Stimulated activated CD4-positive, alpha-beta T cell treated with anti-CD3 and anti-CD28 coated beads, Interleukin-1b, Interleukin-23, amount 100 ng/mL, for 24 hours (primary cell): ENCODE data around the gene PXDN.
"Not testable (repeated sequence)": the region's sequence is repeated elsewhere in the genome, so short reads cannot be mapped to it uniquely, and the experiment has no call there.

Experiments used
- DNase-seq, 4 experiments: peaks; one replicate each; pipeline ENCODE4 v3.0.0-alpha.2; 2020; ENCODE audit warnings: low read depth in 4 of 4, low spot score in 1 of 4

Gene PXDN

GRCh38 chr2:1777781-1778180 lies 33.5 kb upstream of the PXDN start:
- DNase-seq, result no peak

- DNase-seq, result no peak
Measured at GRCh38 chr2:1777156-1777555, 32.8 kb upstream of the PXDN start.

- no peak for DNase-seq
Measured at GRCh38 chr2:1775511-1776035, 31.3 kb upstream of the PXDN start.

GRCh38 chr2:1774929-1775328 lies 30.6 kb upstream of the PXDN start:
- DNase-seq, result no peak

GRCh38 chr2:1773883-1774282 lies 29.6 kb upstream of the PXDN start:
- DNase-seq, result no peak

- no peak for DNase-seq
Measured at GRCh38 chr2:1772471-1773267, 28.4 kb upstream of the PXDN start.

DNA sequence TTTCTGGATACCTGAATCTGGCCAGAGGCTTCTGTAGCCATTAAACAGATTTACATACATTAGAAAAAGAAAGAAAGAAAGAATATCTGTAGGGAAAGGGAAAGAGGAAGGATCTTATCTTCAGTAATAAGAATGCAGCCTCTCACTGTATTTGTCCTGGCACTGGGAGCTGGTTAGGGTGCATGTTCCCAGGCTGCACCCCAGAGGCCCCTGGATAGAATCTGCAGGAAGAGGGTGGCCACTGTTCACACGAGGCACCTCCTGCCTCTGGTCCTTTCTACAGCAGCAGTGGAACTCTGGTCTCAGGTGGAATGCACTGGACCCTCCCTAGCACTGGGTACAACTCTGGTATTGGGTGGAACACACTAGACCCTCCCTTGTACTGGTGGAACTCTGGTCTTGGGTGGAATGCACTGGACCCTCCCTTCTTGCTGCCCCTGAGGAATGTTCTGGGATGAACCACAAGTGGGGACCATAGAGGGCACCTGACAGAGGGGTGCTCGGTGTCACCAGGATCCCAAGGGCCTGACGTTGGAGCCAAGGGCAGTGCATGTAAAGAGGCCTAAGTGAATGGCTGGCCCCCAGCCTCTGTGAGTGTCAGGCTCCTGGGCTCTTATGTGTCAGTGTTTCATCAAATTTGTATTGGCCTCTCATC lies 27.4 kb upstream of the PXDN start:
- no peak for DNase-seq

- no peak for DNase-seq
Measured at GRCh38 chr2:1770566-1771380, 26.5 kb upstream of the PXDN start.

DNA sequence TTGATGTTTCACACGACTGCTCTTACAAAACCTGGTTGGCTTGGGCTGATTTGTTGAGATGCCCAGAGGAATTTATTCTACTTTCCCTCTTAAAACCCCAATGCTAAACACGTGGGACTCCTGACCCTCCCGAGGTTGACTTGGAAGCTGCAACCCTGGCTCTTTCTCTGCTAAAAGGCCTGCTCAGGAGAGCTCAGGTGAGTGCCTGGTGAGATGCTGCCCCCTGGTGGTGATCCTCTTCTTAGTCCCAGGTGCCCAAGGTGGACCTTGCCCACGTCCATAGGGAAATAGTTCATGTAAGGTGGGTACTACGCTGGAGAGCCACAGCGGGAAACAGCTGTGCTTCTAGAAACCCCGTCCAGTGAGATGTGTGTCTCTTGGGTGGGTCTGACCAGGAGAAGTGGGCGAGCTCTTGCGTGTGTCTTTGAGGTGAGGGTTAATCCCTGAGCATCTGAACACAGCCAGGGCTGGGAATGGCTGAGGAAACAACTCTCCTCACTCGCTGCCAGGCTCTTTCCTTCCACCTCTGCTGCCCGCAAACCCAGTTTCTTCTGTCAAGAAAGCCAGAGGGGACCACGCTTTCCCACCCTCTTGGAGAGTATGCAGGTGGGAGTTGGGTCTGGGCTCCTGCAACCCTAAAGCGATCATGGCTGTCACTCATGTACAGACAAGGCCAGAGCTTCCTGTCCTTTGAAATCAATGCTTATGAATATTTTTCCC lies 25.5 kb upstream of the PXDN start:
- DNase-seq, result peak; percentile 22 to 48 (median 30)

DNA sequence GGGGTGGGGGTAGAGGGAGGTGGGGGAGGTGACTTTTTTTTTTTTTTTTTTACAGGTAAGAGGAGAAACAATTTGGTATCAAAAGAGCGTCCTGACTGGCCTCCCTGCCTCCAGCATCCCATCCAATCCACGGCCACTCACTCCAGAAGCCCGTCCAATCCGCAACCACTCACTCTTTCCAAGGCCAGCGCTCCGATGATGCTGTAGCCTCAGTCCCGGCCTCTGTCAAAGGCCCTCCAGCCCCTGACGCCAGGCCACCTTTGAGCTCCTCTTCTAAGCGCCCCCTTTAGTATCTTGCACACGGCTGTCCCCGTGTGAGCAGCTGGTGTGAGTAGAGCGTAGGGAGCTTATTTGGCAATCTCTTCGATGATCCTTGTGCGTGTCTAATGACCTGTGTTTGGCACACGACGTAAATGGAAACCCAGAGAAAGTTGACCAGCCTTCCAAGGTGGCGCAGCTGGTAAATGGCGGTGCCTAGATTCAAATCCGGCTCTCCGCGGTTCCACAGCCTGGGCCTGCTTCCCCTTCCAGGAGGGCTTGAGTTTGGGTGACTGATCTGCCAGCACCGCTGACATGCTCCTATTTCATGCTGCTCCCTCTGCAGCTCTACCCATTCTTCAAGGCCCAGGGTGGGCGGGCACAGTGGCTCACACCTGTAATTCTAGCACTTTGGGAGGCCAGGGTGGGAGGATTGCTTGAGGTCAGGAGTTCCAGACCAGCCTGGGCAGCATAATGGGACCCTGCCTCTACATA lies 23.8 kb upstream of the PXDN start:
- DNase-seq, result no peak

GRCh38 chr2:1766851-1767811 lies 22.8 kb upstream of the PXDN start:
- no peak for DNase-seq

DNA sequence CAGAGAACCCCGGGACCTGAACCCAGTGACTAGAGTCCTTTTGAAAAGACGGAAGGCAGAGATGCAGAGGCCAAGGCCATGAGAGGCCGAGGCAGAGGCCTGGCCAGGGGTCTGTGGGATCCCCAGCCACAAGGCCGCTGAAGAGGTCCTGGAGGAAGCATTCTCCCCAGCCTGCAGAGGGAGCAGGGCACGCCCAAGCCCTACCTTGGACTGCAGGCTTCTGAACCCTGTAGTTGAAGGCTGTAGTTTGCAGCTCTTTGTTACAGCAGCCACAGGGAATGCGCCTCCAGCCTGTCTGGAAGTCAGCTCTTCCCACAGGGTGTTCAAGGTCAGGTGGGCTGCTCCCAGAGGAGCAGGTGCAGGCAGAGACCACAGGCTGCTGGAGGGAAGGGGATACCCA lies 22.1 kb upstream of the PXDN start:
- no peak for DNase-seq

DNA sequence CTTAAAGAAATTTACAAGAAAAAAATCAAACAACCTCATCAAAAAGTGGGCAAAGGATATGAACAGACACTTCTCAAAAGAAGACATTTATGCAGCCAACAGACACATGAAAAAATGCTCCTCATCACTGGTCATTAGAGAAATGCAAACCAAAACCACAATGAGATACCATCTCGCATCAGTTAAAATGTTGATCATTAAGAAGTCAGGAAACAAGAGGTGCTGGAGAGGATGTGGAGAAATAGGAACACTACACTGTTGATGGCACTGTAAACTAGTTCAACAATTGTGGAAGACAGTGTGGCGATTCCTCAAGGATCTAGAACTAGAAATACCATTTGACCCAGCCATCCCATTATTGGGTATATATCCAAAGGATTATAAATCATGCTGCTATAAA lies 20.9 kb upstream of the PXDN start:
- DNase-seq, result not testable (repeated sequence)

GRCh38 chr2:1759611-1759930 lies 15.3 kb upstream of the PXDN start:
- no peak for DNase-seq

GRCh38 chr2:1758774-1759610 lies 14.7 kb upstream of the PXDN start:
- no peak for DNase-seq

GRCh38 chr2:1758171-1758570 lies 13.9 kb upstream of the PXDN start:
- DNase-seq, result no peak

- DNase-seq, result no peak
Measured at GRCh38 chr2:1757567-1757966, 13.3 kb upstream of the PXDN start.

DNA sequence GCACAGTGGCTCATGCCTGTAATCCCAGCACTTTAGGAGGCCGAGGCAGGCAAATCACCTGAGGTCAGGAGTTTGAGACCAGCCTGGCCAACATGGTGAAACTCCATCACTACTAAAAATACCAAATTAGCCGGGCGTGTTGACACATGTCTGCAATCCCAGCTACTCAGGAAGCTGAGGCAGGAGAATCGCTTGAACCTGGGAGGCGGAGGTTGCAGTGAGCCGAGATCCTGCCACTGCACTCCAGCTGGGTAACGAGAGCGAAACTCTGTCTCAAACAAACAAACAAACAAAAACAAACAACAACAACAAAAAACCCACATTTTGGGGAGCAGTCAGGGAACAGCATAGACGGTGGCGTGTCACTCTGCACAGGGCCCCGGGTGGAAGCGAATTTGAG lies 12.8 kb upstream of the PXDN start:
- DNase-seq, result not testable (repeated sequence)
